Adrenal gland (tissue), 12 donors: ENCODE results near the gene DLG2. TPM values are rescaled to one million over a fixed set of nuclear protein-coding genes. Genes with fewer than 3 reads are reported as not detected.

Experiments
- DNase-seq, 7 donors: peaks; one replicate each; pipeline ENCODE4 v3.0.0-alpha.2; 2019 to 2020
- H3K27ac ChIP-seq, 5 donors: fragments of 200-600 bp; sonication (generic) in 4 of 5; 1 replicate in 3 of 5; 2 replicates in 2 of 5; pipeline versions ENCODE4 v1.5.1 to v1.8.0; 2016 to 2020; ENCODE audit warnings: mild to moderate bottlenecking in 1 of 5
- H3K27me3 ChIP-seq: fragments of 200-600 bp; 2 replicates; pipeline ENCODE4 v1.8.0; 2021
- H3K36me3 ChIP-seq, 2 donors: fragments of 200-600 bp; replicated peaks in 1 of 2; 1 replicate in 1 of 2; 2 replicates in 1 of 2; pipeline versions ENCODE4 v1.5.1 to v1.8.0; 2018 to 2022
- H3K4me1 ChIP-seq, 2 donors: fragments of 200-600 bp; replicated peaks in 1 of 2; 1 replicate in 1 of 2; 2 replicates in 1 of 2; pipeline versions ENCODE4 v1.5.1 to v1.8.0; 2018 to 2021
- H3K4me3 ChIP-seq, 4 donors: fragments of 200-600 bp; sonication (generic) in 3 of 4; one replicate each; pipeline ENCODE4 v1.5.1; 2016 to 2018
- H3K9me3 ChIP-seq, 3 donors: fragments of 200-600 bp; sonication (generic) in 1 of 3; replicated peaks in 1 of 3; 1 replicate in 2 of 3; 2 replicates in 1 of 3; pipeline versions ENCODE4 v1.5.1 to v1.8.0; 2016 to 2021
- POLR2A ChIP-seq, 2 donors: fragments of 450-650 bp; IDR thresholded peaks; one replicate each; pipeline ENCODE4 v1.6.1; 2017; ENCODE audit warnings: antibody characterized with exemption in 2 of 2, mild to moderate bottlenecking in 2 of 2, moderate library complexity in 1 of 2
- WGBS, 4 donors: extraction: QIAGEN DNeasy Blood & Tissue Kit in 2 of 4; methylation state at CpG; one replicate each; pipeline versions ENCODE4 v1.1.5 to v1.1.7; 2013 to 2017; 5-methylcytosine and 5-hydroxymethylcytosine counted together
- intact Hi-C, 2 donors: fragments of 100-400 bp; cut with DNase I; formaldehyde crosslinking; loops; one replicate each; pipeline versions ENCODE4 v1.14.1 to v1.15.0; 2022 to 2023
- polyA plus RNA-seq, 3 donors: library from polyadenylated mRNA; stranded (reverse); fragments of 200-250 nt in 2 of 3; fragments of 350-450 nt in 1 of 3; fragmentation: Illumina TruSeq in 1 of 3; extraction: RNeasy Lipid Tissue Mini Kit (QIAGEN cat#74804) in 1 of 3; gene quantifications; one replicate each; pipeline ENCODE4 v1.2.3, GENCODE V29; 2013 to 2014
- total RNA-seq, 9 donors: library from RNA; depleted of rRNA in 4 of 9; stranded (reverse); fragments of >200 nt in 4 of 9; fragments of 120-200 nt in 1 of 9; fragmentation: NEBNext Ultra II Directional in 1 of 9; extraction: Animal tissue kit (Norgen Biotek cat#: 25700) in 1 of 9; gene quantifications; one replicate each; pipeline versions ENCODE4 v1.1.0 to v1.2.4, GENCODE V29; 2013 to 2023
- TF ChIP-seq, protein P1 (sequence below), 6 experiments: fragments of 450-650 bp in 4 of 6; fragments of 200-600 bp in 2 of 6; sonication (generic) in 1 of 6; IDR thresholded peaks; 1 replicate in 5 of 6; 2 replicates in 1 of 6; pipeline versions ENCODE4 v1.5.1 to v1.8.0; 2016 to 2021; ENCODE audit warnings: antibody characterized with exemption in 6 of 6, mild to moderate bottlenecking in 2 of 6, moderate library complexity in 1 of 6
- donor health status: healthy with polysubstance abuse.
- donor health status: Bipolar disorder and iron deficiency.
- donor health status: DM: yes; HTN: yes; CAD: no.
- donor health status: DM: no; HTN: no; CAD: no.
- donor health status: DM: no; HTN: no; CAD: no.
- donor health status: DM: yes; HTN: yes; CAD: no.

Gene DLG2
- total and polyA plus RNA-seq, 12 donors, result 8.3 to 101 (median 37.5) TPM

DNA sequence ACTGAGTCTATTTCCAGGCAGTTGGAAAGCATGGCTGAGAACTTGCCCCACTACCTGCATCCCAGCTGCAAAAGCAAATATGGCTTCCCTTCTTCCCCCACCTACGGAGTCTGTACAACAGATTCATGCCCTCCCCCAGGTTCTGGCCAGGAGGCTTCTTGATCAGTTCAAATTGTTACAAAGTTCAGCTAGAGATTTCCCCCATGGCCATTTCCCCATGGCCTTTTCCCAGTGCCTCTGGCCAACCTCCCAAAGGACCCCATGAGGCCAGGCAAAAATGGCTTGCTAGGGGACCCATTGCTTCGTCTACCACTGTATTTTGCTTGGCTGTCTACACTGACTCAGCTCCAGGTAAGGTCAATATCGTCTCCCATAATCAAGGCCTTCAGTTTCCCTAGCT, 203.3 kb downstream of the DLG2 start:
- 68 to 85% (median 76%) methylated on average over 3 of the region's 3 CpGs for WGBS, 4 donors
- H3K27ac ChIP-seq, result no peak overlapping the region
- no peaks in the 10 kb centered on the region for H3K27me3 ChIP-seq
- no peak overlapping the region for H3K4me3 ChIP-seq
- DNase-seq, result no peak
- no peaks in the 10 kb centered on the region for H3K36me3 ChIP-seq
- TF ChIP-seq, protein P1, sequence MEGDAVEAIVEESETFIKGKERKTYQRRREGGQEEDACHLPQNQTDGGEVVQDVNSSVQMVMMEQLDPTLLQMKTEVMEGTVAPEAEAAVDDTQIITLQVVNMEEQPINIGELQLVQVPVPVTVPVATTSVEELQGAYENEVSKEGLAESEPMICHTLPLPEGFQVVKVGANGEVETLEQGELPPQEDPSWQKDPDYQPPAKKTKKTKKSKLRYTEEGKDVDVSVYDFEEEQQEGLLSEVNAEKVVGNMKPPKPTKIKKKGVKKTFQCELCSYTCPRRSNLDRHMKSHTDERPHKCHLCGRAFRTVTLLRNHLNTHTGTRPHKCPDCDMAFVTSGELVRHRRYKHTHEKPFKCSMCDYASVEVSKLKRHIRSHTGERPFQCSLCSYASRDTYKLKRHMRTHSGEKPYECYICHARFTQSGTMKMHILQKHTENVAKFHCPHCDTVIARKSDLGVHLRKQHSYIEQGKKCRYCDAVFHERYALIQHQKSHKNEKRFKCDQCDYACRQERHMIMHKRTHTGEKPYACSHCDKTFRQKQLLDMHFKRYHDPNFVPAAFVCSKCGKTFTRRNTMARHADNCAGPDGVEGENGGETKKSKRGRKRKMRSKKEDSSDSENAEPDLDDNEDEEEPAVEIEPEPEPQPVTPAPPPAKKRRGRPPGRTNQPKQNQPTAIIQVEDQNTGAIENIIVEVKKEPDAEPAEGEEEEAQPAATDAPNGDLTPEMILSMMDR (IDR thresholded peaks at IDR 0.05), result no peak
- no peak for TF ChIP-seq POLR2A (IDR thresholded peaks at IDR 0.05)
- H3K4me1 ChIP-seq, result no peaks in the 10 kb centered on the region
- no peaks in the 10 kb centered on the region for H3K9me3 ChIP-seq
- intact Hi-C loops, result no loop called here

DNA sequence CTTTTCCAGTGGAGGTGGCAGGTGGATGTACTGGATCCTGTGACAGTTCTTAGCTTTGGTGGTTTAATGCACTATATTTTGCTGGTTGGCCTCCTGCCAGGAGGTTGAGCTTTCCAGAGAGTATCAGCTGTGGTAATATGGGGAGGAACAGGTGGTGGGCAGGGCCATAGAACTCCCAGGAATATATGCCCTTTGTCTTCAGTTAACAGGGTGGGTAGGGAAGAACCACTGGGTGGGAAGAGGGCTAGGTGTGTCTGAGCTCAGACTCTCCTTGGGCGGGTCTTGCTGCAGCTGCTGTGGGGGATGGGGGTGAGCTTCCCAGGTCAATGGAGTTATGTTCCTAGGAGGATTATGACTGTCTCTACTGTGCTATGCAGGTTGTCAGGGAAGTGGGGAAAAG, 203.8 kb downstream of the DLG2 start:
- Histone ChIP-seq H3K4me3 (no peak overlapping the region), H3K27me3 (no peaks in the 10 kb centered on the region), H3K27ac (no peak overlapping the region), H3K9me3 (no peaks in the 10 kb centered on the region), H3K36me3 (no peaks in the 10 kb centered on the region), H3K4me1 (no peaks in the 10 kb centered on the region)
- no peak for DNase-seq
- intact Hi-C loops, result no loop called here
- 88 to 96% (median 92%) methylated on average over 1 of the region's 1 CpG for WGBS, 4 donors
- TF ChIP-seq, protein P1 (IDR thresholded peaks at IDR 0.05), result no peak
- TF ChIP-seq POLR2A (IDR thresholded peaks at IDR 0.05), result no peak

DNA sequence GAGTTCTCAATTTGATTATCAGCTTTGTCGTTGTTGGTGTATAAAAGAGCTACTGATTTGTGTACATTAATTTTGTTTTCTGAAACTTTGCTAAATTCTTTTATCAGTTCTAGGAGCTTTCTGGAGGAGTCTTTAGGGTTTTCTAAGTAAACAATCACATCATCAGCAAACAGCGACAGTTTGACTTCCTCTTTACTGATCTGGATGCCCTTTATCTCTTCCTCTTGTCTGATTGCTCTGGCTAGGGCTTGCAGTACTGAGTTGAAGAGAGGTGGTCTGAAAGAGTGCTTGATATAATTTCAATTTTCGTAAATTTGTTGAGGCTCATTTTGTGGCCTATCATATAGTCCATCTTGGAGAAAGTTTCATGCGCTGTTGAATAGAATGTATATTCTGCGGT, 213.0 kb downstream of the DLG2 start:
- H3K9me3 ChIP-seq, result no peaks in the 10 kb centered on the region
- 87 to 92% (median 90%) methylated on average over 5 of the region's 5 CpGs for WGBS, 4 donors

GRCh38 chr11:85407648-85408047, 219.5 kb downstream of the DLG2 start:
- 60 to 80% (median 68%) methylated on average over 2 of the region's 2 CpGs for WGBS, 4 donors
- Histone ChIP-seq H3K4me3 (no peak overlapping the region), H3K4me1 (no peaks in the 10 kb centered on the region), H3K27me3 (no peaks in the 10 kb centered on the region), H3K36me3 (no peaks in the 10 kb centered on the region), H3K27ac (no peak overlapping the region), H3K9me3 (no peaks in the 10 kb centered on the region)
- DNase-seq, result no peak
- TF ChIP-seq POLR2A (IDR thresholded peaks at IDR 0.05), result no peak
- TF ChIP-seq, protein P1 (IDR thresholded peaks at IDR 0.05), result no peak
- intact Hi-C loops, result no loop called here

More for the DNA sequence above, 213.0 kb downstream of the DLG2 start:
- no peak overlapping the region for H3K4me3 ChIP-seq
- no peaks in the 10 kb centered on the region for H3K4me1 ChIP-seq
- no peaks in the 10 kb centered on the region for H3K27me3 ChIP-seq
- no peak for TF ChIP-seq POLR2A (IDR thresholded peaks at IDR 0.05)
- TF ChIP-seq, protein P1 (IDR thresholded peaks at IDR 0.05), result no peak
- DNase-seq, result no peak
- no peak overlapping the region for H3K27ac ChIP-seq
- H3K36me3 ChIP-seq, result no peaks in the 10 kb centered on the region
- intact Hi-C loops, result no loop called here
